ENCODE measurements around the gene MRPS21.
A peak's percentile ranks its signal among the peaks of the same experiment; 100 is the strongest.
"Not testable (repeated sequence)": the region's sequence is repeated elsewhere in the genome, so short reads cannot be mapped to it uniquely, and the experiment has no call there.

Gene MRPS21

GRCh38 chr1:150302338-150302737 lies 8.7 kb downstream of the MRPS21 start:
- no peak for DNase-seq (ENCODE audit: insufficient read length, low spot score)

GRCh38 chr1:150302902-150303301 lies 9.2 kb downstream of the MRPS21 start:
- FAIRE-seq (no peak), DNase-seq (ENCODE audit: insufficient read length, low spot score) (no peak)
- TF ChIP-seq CTCF (IDR thresholded peaks at IDR 0.05; ENCODE audit: insufficient read depth, missing control alignments): no peak

More at GRCh38 chr1:150302338-150302737, 8.7 kb downstream of the MRPS21 start:
- TF ChIP-seq CTCF (IDR thresholded peaks at IDR 0.05; ENCODE audit: insufficient read depth, missing control alignments): no peak
- FAIRE-seq: no peak

GRCh38 chr1:150308585-150308984 lies 14.9 kb downstream of the MRPS21 start:
- DNase-seq (ENCODE audit: insufficient read length, low spot score); FAIRE-seq: not testable (repeated sequence)

GRCh38 chr1:150309758-150310508 lies 16.3 kb downstream of the MRPS21 start:
- DNase-seq (ENCODE audit: insufficient read length, low spot score): no peak
- FAIRE-seq: no peak

GRCh38 chr1:150311762-150312161 lies 18.1 kb downstream of the MRPS21 start:
- FAIRE-seq (peak; percentile 96), DNase-seq (ENCODE audit: insufficient read length, low spot score) (peak; percentile 55)
- no peak for TF ChIP-seq CTCF (IDR thresholded peaks at IDR 0.05; ENCODE audit: insufficient read depth, missing control alignments)

More at GRCh38 chr1:150309758-150310508, 16.3 kb downstream of the MRPS21 start:
- TF ChIP-seq CTCF (IDR thresholded peaks at IDR 0.05; ENCODE audit: insufficient read depth, missing control alignments): no peak

GRCh38 chr1:150314691-150315090 lies 21.0 kb downstream of the MRPS21 start:
- DNase-seq (ENCODE audit: insufficient read length, low spot score); FAIRE-seq: not testable (repeated sequence)

GRCh38 chr1:150320667-150320978 lies 27.0 kb downstream of the MRPS21 start:
- FAIRE-seq (no peak), DNase-seq (ENCODE audit: insufficient read length, low spot score) (no peak)
- TF ChIP-seq CTCF (IDR thresholded peaks at IDR 0.05; ENCODE audit: insufficient read depth, missing control alignments): no peak

GRCh38 chr1:150321826-150322166 lies 28.1 kb downstream of the MRPS21 start:
- FAIRE-seq (no peak), DNase-seq (ENCODE audit: insufficient read length, low spot score) (no peak)
- TF ChIP-seq CTCF (IDR thresholded peaks at IDR 0.05; ENCODE audit: insufficient read depth, missing control alignments): no peak

Data from D721Med (cell line).